Fibroblast of skin of right quadriceps (primary cell): ENCODE measurements around the gene PIP5KL1.

Experiments used
- DNase-seq: peaks from one replicate; pipeline ENCODE4 v3.0.0-alpha.2; 2013

Gene PIP5KL1

GRCh38 chr9:127910613-127911205 is 19.9 kb downstream of the PIP5KL1 start:
- no peak for DNase-seq

GRCh38 chr9:127909839-127910273 is 20.7 kb downstream of the PIP5KL1 start:
- DNase-seq = no peak

- DNase-seq = no peak
Measured at GRCh38 chr9:127908660-127908926, 22.0 kb downstream of the PIP5KL1 start.

GRCh38 chr9:127907867-127908659 is 22.5 kb downstream of the PIP5KL1 start:
- no peak for DNase-seq

GRCh38 chr9:127905788-127906191 is 24.8 kb downstream of the PIP5KL1 start:
- no peak for DNase-seq

GRCh38 chr9:127905004-127905728 is 25.4 kb downstream of the PIP5KL1 start:
- no peak for DNase-seq

GRCh38 chr9:127904561-127905003 is 26.0 kb downstream of the PIP5KL1 start:
- DNase-seq = no peak

- no peak for DNase-seq
Measured at GRCh38 chr9:127903557-127904475, 26.8 kb downstream of the PIP5KL1 start.

GRCh38 chr9:127899128-127899943 is 31.2 kb downstream of the PIP5KL1 start, which contains the start of gene ST6GALNAC6:
TSS of gene ST6GALNAC6 (minus strand) at chr9:127899603. CDS start at chr9:127897981, 1,622 bp downstream.
- peak; percentile 74 for DNase-seq

GRCh38 chr9:127898433-127899127 is 32.0 kb downstream of the PIP5KL1 start:
- peak; percentile 90 for DNase-seq

GRCh38 chr9:127897193-127897692 is 33.3 kb downstream of the PIP5KL1 start:
- peak; percentile 81 for DNase-seq

- no peak for DNase-seq
Measured at GRCh38 chr9:127896395-127897192, 34.0 kb downstream of the PIP5KL1 start.

GRCh38 chr9:127895811-127896210 is 34.8 kb downstream of the PIP5KL1 start:
- no peak for DNase-seq

GRCh38 chr9:127893392-127893791 is 37.2 kb downstream of the PIP5KL1 start:
- DNase-seq = no peak

GRCh38 chr9:127892831-127893230 is 37.7 kb downstream of the PIP5KL1 start:
- no peak for DNase-seq

GRCh38 chr9:127890053-127890452 is 40.5 kb downstream of the PIP5KL1 start:
- DNase-seq = no peak

- no peak for DNase-seq
Measured at GRCh38 chr9:127887792-127888191, 42.8 kb downstream of the PIP5KL1 start.

- DNase-seq = no peak
Measured at GRCh38 chr9:127886401-127886972, 44.1 kb downstream of the PIP5KL1 start.

- DNase-seq = no peak
Measured at GRCh38 chr9:127885508-127886281, 44.9 kb downstream of the PIP5KL1 start.
